ENCODE data around the gene SLC7A5.
"Not testable (repeated sequence)": the region's sequence is repeated elsewhere in the genome, so short reads cannot be mapped to it uniquely, and the experiment has no call there.

Gene SLC7A5

DNA sequence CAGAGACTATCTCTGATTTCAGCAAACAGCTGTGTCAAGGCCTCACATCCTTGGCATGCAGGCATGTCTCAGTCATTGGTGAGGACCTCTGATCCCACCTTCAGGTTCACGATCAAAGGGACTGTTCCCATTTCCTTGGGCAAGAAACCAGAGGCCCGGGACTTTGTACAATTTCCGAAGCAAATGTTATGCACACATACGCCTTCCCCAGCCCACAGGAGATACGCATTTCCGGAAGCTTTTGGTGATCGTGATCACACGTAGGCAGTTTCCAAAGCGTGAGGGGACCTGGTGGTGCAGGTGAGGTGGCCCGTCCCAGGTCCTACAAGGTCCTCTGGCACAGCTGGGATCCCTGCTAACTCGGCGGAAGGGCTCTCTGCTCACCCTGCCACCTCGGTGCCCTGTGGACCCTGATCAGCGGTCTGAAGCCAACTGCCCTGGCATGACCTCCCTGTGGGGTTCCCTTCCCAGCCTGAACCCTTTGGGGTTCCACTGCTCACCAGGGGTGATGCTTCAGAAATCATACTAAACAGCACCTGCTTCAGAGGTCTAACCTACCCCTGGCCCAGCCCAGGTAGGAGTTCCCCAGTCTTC lies 74.7 kb downstream of the SLC7A5 start:
- ATAC-seq (no peak), DNase-seq (no peak)

DNA sequence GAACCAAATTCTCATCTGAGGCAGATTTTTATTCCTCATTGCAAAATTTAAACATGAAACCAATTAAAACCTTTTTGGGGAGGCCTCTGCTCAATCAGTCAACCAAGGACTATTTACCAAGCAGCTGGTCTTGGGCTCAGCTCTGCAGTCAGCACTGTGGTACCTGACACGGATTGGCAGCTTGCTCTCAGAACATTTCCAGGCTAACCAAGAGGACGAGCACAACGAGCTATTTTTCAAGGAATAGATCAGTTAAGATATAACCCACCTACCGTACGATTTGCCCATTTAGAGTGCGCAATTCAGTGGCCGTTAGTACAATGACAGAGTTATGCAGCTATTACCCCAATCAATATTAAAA lies 77.1 kb downstream of the SLC7A5 start:
- DNase-seq, result no peak
- no peak for ATAC-seq

DNA sequence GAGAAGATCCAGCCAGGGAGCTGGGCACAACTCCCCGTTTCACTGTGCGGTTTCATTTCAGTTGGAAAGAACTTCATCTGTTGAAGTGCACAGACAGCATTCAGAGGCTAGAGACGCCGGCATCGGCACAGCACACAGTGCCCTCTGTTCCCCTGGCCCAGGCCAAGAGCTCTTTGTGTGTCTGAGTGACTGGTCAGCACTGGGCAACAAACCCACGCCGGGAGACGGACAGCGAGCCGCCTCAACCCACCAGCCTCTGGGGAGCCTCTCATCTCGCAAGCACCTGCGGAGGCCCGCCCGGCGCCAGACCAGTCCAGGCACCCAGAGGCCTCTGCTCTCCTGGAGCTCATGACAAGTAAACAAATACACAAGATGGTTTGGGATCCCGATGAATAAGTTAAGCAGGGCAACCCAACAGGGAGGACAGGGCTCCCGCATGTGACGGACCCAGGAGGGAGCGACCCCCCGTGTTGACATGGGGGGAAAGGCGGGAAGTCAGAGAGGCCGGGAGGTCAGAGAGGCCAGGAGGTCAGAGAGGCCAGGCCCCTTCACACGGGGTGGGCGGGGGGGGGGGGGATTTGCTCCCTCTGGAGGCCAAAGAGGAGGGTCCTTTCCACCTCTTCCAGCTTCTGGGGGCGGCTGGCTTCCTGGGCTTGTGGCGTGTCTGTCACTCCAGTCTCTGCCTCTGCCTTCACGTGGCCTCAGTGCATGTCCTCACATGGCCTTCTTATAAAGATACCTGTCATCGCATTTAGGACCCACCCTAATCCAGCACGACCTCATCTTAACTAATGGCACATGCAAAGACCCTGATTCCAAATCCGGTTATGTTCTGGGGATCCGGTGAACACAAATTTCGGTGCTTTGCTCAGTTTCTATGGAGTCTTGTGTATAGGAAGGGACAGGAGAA lies 77.8 kb downstream of the SLC7A5 start:
- no peak for ATAC-seq

DNA sequence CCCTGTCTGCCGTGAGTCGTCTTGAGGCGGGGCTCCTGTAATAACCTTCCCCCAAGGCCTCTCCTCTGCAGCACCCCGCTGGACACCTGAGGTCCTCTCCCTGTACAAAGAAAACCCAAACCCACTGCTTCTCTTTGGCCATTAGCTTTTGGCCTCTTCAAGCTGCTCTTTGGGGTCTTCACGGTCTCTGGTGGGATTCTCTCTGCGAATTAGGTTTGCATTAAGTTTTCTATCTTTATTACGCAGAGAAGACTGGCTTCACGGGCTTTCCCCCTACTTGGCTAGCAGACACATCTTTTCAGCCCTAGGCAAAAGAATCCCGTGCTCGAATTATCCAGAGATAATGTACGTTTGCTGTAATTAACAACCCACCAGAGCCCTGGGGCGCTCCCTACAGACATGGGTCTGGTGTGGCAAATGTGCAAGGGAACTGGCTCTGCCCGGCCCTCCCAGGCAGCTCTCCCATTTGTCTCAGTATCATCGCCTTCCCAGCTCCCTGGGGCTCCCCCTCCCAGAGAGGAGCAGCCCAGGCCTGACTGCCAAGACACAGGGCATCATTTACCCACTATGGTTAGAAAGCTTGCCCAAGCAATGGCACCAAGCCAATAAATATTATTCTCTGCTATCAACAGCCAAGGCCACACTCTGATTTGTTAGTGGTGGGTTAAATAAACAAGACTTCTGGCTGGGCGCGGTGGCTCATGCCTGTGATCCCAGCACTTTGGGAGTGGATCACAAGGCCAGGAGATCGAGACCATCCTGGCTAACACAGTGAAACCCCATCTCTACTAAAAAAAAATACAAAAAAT lies 78.8 kb downstream of the SLC7A5 start:
- DNase-seq (no peak), ATAC-seq (no peak)

More for the DNA sequence above, 77.8 kb downstream of the SLC7A5 start:
- no peak for DNase-seq

DNA sequence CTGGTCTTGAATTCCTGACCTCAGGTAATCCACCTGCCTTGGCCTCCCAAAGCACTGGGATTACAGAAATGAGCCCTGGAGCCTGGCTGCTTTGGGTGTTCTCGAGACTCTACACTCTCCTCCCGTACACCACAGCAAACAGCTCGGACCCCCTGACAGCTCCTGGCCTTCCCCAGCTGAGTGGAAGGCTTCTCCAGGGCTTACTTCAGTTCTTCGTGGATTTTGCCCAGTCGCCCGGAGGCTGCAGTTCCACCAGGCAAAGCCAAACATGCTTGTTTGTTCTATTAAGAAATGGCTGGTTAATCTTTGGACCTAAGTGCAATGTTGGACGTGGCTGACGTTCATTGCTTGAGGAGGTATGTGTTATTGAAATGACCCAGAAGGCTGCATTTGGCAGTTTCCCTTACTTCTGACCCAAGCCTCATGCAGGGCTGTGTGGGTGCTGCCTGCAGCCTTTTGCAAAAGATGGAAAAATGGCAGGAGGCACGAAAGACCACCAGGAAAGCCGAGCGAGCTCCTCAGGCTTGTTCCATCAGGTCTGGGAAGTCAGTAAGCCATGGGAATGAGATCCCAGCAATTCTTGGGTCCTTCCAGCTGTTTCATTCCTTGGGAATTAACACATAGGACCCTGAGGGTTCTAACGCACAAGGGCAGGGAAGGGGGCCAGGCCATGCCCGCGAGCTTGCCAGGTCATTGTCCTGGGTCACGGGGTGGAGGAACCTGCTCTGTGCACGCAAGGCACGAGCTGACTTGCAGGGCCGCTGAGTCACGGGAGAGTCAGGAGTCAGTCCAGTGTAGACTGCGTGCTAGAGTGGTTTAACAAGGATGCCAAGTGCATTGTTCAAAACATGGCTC lies 79.6 kb downstream of the SLC7A5 start:
- ATAC-seq (no peak), DNase-seq (no peak)

DNA sequence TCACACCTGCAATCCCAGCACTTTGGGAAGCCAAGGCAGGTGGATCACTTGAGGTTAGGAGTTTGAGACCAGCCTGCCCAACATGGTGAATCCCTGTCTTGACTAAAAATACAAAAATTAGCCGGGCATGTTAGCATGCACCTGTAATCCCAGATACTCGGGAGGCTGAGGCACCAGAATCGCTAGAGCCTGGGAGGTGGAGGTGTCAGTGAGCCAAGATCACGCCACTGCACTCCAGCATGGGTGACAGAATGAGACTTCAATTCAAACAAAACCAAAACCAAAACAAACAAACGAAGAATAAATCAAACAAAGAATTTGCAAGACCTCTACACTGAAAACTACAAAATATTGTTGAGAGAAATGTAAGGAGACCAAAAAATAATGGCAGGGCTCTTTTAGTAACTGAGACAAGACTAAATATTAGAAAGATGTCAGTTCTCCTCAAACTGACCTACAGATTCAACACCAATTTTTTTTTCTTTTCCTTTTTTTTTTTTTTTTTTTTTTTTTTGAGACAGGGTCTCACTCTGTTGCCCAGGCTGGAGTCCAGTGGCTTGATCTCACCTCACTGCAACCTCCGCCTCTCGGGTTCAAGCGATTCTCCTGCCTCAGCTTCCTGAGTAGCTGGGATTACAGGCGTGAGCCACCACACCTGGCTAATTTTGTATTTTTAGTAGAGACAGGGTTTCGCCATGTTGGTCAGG lies 80.4 kb downstream of the SLC7A5 start:
- not testable (repeated sequence) for DNase-seq, ATAC-seq

DNA sequence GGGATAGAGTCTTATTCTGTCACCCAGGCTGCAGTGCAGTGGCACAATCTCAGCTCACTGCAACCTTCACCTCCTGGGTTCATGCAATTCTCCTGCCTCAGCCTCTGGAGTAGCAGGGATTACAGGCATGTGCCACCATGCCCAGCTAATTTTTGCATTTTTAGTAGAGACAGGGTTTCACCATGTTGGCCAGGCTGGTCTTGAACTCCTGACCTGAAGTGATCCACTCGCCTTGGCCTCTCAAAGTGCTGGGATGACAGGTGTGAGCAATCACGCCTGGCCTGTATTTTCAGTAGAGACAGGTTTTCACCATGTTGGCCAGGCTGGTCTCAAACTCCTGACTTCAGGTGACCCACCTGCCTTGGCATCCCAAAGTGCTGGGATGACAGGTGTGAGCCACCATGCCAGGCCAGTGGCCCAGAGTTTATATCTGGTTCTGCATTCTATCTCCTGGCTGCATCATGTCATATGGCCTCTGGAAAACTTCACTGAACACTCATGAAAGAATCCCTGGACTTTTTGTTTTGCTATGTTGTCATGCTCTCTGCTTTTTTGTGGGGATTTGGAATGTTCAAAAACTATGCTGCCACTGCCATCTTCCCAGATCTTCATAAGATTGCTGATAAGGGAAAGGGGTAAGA lies 81.7 kb downstream of the SLC7A5 start:
- not testable (repeated sequence) for ATAC-seq, DNase-seq

DNA sequence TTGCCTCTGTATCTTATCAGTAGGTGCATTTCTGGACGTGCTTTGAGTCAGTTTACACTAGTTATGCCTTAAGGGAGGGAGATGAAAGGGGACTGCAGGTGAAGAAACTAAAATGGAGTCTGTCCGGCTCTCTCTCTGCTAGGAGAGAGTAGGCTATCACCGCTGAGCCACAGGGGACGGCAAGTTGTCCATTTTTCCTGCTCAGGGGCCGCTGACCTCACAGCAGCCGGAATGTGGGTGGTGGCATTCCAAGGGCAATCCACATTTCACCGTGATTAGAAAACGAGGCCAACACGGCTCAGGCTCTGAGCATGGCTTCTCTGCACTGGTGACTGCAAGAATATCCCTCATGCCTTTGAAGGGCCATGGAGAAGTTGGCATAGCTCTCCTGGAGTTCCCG lies 84.5 kb downstream of the SLC7A5 start:
- DNase-seq (no peak), ATAC-seq (no peak)

DNA sequence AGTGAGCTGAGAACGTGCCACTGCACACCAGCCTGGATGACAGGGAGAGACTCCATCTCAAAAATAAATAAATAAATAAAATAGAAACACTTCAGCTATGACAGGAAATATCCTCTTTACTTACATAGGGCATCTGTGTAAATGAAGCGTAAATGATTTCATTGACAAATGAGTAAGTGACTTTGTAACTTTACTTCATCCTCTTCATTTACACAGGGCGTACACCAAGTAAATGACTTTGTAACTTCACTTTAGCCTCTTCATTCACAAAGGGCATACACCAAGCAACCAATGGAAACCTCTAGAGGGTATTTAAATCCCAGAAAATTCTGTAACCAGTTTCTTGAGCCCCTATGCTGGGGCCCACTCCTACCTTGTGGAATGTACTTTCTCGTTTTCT lies 87.3 kb downstream of the SLC7A5 start:
- DNase-seq (no peak), ATAC-seq (no peak)

DNA sequence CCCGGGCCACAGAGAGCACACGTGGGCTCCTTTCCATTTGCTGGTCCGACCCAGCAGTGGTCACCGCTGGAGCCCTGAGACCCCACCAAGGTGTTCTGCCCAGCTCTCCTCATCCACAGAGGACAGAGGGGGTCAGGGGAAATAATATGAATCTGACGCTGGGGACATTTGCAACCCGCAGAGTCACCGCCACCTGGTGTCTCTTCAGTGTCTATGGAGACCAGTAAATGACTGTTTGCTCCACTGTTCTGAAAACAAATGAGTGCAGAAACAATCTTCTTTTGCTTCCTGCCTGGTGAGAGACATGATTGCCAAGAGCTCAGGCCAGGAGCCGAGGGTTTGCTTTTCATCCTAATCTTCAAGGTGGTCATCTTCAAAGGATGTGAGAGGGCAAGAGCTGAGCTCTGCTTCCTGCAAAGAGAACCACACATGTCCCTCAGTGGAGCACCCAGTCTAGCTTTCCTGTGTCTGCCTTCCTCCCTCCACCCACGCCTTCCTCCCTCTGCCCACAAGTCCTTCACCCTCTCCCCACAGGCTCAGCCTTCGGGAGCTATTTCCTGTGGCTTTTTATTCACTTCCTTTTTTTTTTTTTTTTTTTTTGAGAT lies 88.8 kb downstream of the SLC7A5 start:
- DNase-seq (peak; percentile 80), ATAC-seq (peak; percentile 8)
